CD4-positive, alpha-beta T cell treated with Interferon alpha-2 for 1 hour (primary cell): Measurements from ENCODE around the gene KANSL1.
"Not testable (repeated sequence)": the region's sequence is repeated elsewhere in the genome, so short reads cannot be mapped to it uniquely, and the experiment has no call there.

ENCODE experiments used
- DNase-seq, 2 donors: peaks; one replicate each; pipeline ENCODE4 v3.0.0-alpha.2; 2020 to 2022

KANSL1 gene

DNA sequence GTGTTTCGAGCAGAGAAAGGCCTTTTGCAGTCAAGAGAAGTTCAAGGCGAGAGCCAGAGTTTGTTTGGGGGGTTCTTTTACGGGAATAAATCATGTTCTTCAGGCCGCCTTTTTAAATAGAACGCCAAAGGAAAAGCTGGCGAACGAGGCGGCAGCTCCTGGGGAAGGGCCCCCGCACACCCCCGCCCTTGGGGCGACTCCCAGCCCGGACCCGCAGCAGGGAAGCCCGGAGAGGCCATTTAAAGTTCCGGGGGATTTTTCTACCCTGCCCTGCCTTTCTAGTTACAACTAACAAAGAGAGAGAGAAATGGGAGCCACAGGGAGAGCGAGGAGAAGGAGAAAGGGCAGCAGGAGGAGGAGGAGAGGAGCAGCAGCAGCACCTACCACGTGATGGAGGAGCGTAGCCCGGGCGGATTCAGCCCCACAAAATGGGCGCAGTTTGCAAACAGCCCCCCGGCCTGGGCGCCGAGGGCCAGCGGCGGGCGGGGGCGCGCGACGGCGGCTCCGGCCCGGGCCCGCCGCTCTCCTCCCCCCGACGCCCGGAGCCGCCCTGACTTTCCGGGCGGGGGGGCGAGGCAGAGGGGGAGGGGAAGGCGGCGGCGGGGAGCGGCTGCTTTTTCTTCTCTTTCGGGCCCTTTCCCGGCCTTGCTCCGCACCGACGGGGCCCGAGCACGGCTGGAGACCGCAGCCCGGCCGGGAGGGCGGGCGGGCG lies 634 bp downstream of the KANSL1 start:
- DNase-seq, result peak; percentile 70 to 71

DNA sequence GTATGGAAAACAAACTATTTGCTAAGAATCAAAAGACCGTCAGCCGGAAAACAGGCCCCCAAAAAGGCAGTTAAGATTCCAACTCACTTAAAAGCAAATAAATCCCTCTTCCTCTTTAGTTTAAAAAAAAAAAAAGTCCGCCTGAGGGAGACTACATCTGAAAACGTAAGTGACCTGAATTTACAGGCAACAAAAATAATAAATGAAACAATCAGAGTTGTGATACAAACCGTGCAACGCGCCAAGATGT lies 1.1 kb downstream of the KANSL1 start:
- no peak for DNase-seq

DNA sequence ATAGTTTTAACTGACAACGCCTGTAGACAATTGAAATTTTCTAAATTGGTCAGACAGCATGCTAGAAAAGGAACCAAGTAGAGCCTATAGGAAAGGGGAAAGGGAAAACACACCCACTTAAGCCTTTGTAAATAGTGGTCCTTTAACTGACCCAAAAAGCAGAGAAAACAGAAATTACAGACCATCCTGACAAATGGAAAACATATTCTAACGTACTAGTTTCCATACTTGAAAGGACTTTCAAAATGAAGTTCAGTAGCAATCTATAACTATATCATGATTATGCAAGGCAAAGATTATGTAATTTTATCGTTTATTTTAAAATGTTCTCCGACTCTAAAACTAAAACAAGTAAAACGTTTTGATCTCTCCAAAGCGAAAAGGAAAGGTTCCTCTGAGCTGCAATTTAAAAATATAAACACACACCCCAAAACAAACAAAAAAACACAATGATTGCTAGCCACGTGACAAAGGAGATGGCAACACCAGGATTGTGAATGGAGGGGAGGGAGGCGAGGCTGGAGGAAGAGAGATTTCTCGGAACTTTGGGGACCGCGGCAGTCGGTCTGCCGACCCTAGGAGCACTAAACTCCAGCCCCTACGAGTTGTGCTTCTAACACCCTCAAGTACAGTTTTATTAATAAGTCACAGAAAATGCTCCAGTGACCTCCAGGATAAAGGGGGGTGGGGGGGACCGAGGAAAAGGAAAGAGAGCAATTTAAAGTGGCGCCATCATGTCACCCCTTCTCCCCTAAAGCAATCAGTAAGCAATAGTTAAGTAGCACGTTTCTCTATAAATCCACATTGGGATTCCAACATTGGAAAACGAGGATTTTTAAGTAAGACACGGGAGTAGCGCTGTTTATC lies 1.7 kb downstream of the KANSL1 start:
- DNase-seq, result peak; percentile 51 to 66

DNA sequence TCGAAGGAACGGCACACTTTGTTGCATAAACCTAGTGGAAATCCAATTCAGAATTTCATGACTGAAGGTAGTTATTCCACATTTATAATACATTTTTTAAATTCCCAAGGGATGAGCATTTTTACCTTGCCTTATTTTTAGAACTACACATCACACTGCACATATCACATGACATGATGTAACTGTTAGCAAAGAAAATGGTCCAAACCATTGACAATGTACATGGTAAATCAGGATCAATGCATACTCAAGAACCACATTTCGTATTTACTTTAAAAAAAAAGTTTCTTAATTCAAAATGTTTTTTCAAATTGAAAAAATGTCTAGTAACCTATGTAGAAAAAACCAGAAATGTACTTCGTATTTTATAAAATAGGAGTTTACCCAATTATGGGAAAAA lies 2.5 kb downstream of the KANSL1 start:
- DNase-seq, result no peak

DNA sequence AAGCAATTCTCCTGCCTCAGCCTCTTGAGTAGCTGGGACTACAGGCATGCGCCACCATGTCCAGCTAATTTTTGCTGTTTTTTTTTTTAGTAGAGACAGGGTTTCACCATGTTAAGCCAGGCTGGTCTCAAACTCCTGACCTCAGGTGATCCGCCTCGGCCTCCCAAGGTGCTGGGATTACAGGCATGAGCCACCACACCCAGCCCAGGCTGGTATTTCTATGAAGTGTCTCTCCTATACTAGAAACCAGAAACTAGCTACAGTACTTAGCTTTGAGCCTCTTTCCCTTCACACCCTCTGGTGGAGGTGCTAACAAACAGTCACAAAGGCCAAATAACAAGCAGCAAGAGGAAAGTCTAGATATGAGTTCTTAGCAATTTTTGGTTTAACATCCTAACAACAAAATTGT lies 6.4 kb downstream of the KANSL1 start:
- peak; percentile 63 to 78 for DNase-seq

DNA sequence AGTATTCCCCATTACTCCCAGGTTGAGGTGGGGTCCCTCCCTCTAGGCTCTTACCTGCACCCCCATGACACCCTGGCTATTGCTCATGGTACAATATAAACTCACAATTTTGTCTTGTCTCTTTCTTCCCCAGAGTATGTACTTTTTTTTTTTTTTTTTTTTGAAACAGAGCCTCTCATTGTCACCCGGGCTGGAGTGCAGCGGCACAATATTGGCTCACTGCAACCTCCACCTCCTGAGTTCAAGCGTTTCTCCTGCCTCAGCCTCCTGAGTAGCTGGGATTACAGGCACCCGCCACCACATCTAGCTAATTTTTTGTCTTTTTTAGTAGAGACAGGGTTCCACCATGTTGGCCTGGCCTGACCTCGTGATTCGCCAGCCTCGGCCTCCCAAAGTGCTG lies 8.5 kb downstream of the KANSL1 start:
- no peak for DNase-seq

DNA sequence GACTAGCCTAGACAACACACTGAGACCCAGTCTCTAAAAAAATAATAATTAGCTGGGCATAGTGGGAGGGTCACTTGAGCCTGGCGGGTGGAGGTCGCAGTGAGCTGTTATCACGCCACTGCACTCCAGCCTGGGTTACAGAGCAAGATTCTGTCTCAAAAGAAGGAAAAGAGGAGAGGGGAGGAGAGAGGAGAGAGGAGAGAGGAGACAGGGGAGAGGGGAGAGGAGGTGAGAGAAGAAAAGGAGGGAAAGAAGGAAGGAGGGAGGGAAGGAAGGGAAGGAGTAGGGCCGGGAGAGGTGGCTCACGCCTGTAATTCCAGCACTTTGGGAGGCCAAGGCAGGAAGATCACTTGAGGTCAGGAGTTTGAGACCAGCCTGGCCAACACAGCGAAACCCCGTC lies 9.8 kb downstream of the KANSL1 start:
- not testable (repeated sequence) for DNase-seq

DNA sequence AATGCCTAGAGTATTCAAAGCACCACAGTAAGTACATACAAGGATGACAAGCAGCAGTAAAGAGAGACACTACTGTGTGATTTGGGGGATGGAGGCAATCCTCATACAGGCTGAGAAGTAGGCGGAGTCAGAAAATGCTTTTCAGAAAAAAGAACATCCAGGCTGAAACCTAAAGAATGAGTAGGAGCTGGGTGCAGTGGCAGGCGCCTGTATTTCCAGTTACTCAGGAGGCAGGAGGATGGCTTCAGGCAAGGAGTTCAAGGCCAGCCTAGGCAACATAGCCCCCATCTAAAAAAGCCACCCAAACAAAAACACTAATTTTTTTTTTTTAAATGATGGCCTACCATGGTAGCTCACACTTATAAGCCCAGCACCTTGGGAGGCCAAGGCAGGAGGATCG lies 10.3 kb downstream of the KANSL1 start:
- DNase-seq, result no peak

DNA sequence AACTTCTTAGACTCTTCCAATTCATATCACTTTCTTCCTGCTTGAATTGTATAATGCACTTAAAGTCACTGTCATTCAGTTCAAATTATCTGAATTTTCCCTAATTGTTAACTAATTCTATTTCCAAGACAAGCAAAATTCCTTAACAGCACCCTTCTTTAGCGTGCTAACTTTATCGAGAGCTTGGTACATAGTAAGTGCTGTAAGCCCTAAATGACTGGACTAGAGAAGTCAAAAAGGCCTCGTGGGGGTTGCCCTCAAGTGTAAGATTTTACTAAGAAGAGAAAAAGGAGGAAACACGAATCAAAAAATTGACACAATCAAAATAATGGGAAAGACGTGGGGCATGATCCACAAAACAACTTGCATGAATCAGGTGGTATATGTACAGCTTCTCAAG lies 11.3 kb downstream of the KANSL1 start:
- DNase-seq, result no peak

DNA sequence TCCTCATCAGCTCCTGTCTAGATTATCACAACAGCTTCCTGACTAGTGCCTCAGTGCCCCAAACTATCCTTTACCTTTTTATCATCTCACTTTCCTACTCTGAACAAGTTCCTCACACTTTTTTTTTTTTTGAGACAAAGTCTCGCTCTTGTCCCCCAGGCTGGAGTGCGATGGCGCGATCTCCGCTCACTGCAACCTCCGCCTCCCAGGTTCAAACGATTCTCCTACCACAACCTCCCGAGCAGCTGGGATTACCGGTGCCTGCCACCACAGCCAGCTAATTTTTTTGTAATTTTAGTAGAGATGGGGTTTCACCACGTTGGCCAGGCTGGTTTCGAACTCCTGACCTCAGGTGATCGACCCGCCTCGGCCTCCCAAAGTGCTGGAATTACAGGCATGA lies 11.9 kb downstream of the KANSL1 start:
- DNase-seq, result not testable (repeated sequence)

DNA sequence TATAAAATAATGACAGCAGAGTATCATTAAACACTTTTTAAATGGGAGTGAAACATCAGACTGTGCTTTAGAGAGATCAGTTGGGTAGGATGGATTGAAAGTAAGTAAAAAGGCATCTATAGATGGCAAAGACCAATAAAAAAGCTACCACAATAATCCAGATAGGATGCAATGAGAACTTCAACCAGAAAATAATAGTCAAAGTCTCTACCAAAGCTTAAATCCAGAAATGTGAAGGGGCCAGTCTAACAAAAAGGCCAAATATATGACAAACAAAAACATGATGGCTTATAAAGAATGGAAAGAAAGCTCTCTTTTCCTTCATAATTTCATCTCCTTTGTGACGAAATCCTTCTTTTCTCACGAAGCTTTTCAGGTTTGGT lies 12.3 kb downstream of the KANSL1 start:
- DNase-seq, result no peak

DNA sequence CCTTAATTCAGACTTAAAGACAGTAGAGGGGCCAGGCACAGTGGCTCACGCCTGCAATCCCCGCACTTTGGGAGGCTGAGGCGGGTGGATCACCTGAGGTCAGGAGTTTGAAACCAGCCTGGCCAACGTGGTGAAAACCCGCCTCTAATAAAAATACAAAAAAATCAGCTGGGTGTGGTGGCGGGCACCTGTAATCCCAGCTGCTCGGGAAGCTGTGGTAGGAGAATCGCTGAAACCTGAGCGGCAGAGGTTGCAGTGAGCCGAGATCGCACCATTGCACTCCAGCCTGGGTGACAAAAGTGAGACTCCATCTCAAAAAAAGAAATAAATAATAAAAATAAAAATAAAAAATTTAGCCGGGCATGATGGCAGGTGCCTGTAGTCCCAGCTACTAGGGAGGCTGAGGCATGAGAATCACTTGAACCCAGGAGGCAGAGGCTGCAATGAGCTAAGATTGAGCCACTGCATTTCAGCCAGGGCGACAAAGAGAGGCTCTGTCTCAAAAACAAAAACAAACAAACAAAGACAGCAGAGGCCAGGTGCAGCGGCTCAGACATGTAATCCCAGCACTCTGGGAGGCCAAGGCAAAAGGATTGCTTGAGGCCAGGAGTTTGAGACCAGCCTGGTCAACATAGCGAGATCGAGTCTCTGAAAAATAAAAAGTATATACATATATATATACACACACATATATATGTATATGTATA lies 12.9 kb downstream of the KANSL1 start:
- not testable (repeated sequence) for DNase-seq

DNA sequence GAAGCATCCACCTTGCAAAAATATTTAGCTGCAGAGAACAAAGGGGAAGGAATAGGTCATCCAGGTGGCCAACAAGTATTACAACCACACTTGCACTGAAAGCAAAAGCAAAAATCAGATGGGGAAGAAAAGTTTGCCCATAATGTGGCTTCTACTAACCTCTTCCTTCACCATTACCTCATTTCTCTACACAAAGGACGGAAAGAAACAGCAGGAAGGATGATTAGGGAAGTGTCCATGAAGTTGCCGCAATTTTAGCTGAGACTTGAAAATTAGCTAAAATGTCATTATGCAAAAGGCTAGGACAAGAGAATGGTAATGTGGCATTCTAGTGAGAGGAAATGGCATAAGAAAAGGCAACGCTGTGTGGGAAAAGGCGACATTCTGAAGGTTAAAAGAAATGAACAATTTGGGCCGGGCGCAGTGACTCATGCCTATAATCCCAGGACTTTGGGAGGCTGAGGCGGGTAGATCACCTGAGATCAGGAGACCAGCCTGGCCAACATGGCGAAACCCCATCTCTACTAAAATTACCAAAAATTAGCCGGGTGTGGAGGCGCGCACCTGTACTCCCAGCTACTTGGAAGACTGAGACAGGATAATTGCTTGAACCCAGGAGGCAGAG lies 13.7 kb downstream of the KANSL1 start:
- peak in 1 of 2 donors; percentile 36 for DNase-seq

DNA sequence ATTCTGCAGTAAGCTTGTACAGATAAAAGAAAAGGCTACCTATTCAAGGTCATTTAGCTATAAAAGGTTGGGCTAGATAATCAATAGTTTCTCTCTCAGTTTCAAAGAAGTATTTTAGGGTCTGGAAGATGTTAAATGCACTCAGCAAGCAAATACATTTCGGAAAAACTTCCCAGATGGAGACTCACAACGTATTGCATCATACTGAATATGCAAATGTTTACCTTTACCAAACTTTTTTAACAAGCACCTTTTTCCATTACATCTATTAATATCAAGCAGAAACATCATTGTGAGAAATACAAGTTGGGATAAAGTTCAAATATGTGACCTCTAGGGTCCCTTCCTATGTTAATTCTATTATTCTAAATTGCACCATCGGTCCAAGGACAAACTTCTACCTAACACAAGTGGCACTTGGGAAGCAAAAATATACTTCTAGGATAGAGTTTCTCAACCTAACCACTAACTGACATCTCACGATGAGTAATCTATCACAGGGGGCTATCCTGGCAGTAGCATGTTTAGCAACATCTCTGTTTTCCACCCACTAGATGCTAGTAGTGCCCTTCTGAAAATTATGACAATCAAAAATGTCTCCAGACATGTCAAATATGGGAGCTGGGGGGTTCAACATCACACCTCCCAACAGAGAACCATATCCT lies 14.5 kb downstream of the KANSL1 start:
- DNase-seq, result no peak

DNA sequence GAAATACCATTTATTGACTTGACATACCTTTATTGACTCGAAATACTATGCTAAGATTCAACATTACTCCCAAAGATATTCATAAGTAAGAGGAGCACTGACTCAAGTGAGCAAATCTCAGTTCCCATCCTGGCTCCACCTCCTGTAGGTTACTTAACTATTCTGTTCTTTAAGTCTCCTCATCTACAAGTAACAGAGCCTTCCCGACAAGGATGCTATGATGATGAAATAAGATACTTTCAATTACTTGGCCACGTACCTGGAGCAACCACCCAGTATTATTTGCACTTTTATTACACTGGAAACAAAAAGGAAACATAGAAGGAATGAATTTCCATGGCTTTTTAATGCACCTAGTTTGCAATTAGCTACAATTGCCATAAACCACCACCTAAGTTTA lies 16.3 kb downstream of the KANSL1 start:
- DNase-seq, result no peak

DNA sequence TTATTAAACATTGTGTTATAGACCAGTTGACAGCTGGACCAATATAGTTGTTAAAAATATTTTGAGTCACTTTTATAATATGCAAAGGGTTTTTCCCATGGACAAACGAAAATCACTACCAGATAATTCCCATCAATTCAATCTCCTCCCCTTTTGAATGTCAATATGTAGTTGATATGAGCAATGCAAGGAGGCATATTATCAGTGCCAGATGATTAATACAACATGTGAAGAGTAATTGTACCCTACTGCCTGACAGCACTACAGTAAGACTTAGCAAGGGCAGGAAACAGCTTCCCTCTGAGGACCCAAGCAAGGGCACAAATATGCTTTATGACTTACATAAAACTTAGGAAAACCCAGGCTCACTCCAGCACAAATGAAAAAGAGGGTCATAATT lies 17.3 kb downstream of the KANSL1 start:
- no peak for DNase-seq

DNA sequence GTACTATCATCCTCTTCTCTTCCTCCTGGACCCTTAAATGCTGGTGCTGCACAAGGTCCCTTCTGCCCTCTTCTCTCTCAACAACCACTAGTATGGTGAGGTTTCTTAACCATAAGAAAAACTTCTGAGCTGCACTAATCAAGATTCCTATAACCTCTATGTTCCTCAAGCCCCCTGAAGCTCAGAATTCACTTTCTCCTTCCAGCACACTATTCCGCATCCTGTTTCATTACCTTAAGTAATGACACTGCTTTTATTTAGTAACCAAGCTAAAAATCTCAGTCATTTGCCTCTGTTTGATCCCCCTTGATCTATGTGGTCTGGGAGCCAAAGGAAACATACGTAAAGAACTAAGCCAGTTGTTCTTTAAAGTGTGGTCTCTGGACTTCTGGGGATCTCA lies 20.1 kb downstream of the KANSL1 start:
- DNase-seq, result no peak

DNA sequence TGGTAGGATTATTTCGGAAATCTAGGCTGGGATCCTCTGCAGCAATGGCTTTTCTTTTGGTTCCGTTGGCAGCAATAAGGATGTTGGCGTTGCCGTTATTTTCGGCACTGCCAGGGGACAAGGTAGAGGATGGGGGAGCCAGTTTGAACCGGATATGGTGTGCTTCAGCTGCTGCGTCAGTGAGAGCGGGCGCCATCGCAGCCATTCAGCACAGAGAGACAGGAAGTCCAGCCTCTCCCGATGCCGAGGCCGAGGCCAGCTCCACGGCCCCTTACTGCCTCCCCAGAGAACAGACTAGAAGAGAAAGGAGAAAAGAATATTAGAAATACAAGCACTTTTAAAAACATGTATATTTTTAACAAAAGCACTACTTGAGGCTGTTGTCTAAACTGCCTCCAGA lies 21.3 kb downstream of the KANSL1 start:
- DNase-seq, result peak in 1 of 2 donors; percentile 33

DNA sequence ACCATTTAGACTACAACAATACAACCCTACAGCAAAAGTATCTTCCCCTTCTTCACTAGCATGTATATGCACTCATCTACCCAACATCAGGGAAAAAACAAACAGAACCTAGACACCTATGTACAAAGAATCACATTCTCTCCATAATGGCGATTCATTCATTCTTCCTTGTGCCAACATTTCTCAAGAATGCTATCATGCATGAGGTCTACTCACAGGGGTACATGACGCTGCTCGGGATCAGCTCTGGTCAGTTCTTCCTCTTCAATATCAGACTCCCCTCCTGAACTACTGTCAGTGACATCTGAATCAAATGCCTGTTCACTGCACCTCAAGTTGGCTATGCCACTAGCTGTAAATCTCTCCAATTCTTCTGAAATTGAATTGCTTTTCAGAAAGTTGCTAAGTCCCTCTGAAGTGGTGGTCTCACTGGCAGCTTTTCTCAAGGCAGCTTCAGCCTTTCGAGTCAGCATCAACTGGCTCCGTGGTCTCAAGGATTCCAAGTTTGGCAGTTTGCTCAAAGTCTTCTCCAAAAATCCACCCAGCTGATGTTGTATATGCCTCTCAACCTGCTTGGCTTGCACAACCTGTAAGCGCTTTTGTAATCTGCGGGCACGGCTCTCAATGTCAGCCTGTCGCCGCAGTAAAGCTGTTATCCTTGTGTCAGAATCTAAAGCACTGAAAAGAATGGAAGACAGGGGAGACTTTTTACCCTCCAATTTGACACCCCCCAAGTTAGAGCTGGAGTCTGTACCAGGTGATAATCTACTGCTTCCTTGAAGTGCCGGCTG lies 22.4 kb downstream of the KANSL1 start:
- DNase-seq, result no peak

DNA sequence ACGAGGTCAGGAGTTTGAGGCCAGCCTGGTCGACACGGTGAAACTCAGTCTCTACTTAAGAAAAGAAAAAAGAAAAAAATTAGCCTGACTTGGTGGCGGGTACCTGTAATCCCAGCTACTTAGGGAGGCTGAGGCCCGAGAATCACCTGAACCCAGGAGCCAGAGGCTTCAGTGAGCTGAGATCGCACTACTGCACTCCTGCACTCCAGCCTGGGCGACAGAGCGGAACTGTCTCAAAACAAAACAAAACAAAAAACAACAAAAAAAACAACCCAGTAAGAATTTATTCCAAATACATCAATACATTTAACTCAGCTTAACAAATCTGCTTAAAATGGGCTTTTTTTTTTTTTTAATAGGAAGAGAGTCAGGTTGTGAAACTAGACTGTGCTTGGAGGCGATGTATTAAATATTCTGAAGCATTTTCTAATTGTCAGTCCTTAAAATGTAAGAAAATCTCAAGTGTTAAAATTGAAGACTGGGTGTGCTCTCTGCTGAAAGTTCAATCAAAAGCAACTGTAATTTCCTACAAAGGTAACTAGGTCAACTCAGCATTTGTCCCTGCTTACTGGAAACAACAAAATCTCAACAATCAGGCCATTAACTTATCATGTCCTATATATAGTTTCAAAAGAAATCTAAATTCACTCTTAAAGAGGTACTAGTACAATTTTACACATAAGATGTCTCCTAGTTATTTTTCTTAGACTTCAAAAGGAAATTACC lies 23.2 kb downstream of the KANSL1 start:
- DNase-seq, result no peak

DNA sequence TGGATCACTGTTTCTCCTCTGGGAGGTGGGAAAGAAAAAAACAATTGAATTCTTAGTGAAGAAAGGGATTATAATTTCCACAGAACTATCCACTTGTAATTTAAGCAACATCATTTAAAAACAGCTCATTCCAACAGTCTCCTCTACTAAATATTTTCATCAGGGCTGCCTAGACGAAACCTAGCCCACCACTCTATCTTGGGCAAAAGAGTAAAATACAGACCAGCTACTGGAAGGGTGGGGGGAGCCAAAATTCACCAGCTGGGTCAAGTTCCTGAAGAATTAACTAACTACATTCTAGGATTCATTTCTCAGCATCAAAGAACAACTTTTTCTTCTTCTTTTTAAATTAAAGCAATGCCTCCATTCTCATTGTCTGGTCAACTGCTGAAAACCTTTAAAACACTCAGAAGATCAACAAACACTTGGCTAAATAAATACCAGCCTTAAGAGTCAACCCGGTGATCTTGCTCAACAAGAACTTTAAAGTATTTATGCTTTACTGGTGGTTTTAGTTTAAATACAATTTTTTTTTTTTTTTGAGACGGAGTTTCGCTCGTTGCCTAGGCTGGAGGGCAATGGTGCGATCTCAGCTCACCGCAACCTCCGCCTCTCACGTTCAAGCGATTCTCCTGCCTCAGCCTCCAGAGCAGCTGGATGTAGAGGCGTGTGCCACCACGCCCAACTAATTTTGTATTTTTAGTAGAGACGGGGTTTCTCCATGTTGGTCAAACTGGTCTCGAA lies 25.2 kb downstream of the KANSL1 start:
- no peak for DNase-seq
